GM12878 (cell line): ENCODE measurements around the gene NEK10. TPM values are rescaled to one million over a fixed set of nuclear protein-coding genes. Genes with fewer than 3 reads are reported as not detected.

Source experiments
- ATAC-seq: fragments of 200-7000 bp; cut with Tn5 transposase; 3 replicates; pipeline ENCODE4 v1.9.1; 2020; ENCODE audit warnings: mild to moderate bottlenecking, moderate library complexity
- BruUV-seq: library from RNA; stranded (reverse); fragments of 400-500 nt; replicated peaks from 2 replicates; lab custom pipeline; 2021; lab: Mats Ljungman, UMichigan
- CTCF ChIA-PET: fragments of 300-600 bp; sonication (Branson Sonifier 250); formaldehyde crosslinking; extraction: SDS; loops from one replicate; lab custom pipeline; 2021; ENCODE audit warnings: inconsistent platforms; lab: Yijun Ruan, JAX
- POLR2A ChIA-PET: fragments of 350-600 bp; formaldehyde crosslinking; extraction: SDS; loops from one replicate; lab custom pipeline; 2021; ENCODE audit warnings: inconsistent platforms; lab: Charles Lee
- RAD21 ChIA-PET: fragments of 300-600 bp; sonication (Branson Sonifier 250); formaldehyde crosslinking; loops from one replicate; lab custom pipeline; 2023; ENCODE audit warnings: antibody characterized with exemption; ENCODE audit not compliant: unreplicated experiment; lab: Charles Lee
- SMC1A ChIA-PET: fragments of 300-600 bp; sonication (Branson Sonifier 250); formaldehyde crosslinking; loops from one replicate; lab custom pipeline; 2023; ENCODE audit not compliant: unreplicated experiment, uncharacterized antibody; lab: Charles Lee
- DNase-seq: peaks from one replicate; pipeline ENCODE4 v3.0.0-alpha.2; 2011; ENCODE audit warnings: low read depth, low spot score
- FAIRE-seq: peaks from 3 replicates; lab custom pipeline; 2011; peaks lifted over from hg19 to GRCh38; lab: Jason Lieb, UNC
- H2AFZ ChIP-seq: 2 replicates; pipeline ENCODE4 v1.6.0; 2011; ENCODE audit warnings: low read depth, low read length, control low read depth; ENCODE audit not compliant: control insufficient read depth
- H3K27ac ChIP-seq: 2 replicates; pipeline ENCODE4 v1.5.1; 2011; ENCODE audit warnings: control low read depth; ENCODE audit not compliant: control insufficient read depth, insufficient read depth
- H3K27me3 ChIP-seq, 2 experiments: replicated peaks in 1 of 2; 2 replicates each; pipeline versions ENCODE4 v1.6.0 to v1.6.1; 2011; ENCODE audit warnings: low read length in 1 of 2; ENCODE audit not compliant: control insufficient read depth in 2 of 2, insufficient read depth in 2 of 2
- H3K36me3 ChIP-seq, 2 experiments: 2 replicates each; pipeline ENCODE4 v1.5.1; 2011; ENCODE audit warnings: low read length in 1 of 2; ENCODE audit not compliant: control insufficient read depth in 2 of 2, insufficient read depth in 2 of 2
- H3K4me1 ChIP-seq: 2 replicates; pipeline ENCODE4 v1.6.1; 2011; ENCODE audit warnings: mild to moderate bottlenecking, low read length, moderate library complexity, mixed read lengths; ENCODE audit not compliant: control insufficient read depth, insufficient read depth
- H3K4me2 ChIP-seq: 2 replicates; pipeline ENCODE4 v1.6.0; 2011; ENCODE audit warnings: control low read depth; ENCODE audit not compliant: control insufficient read depth, insufficient read depth
- H3K4me3 ChIP-seq: fragments of 200-600 bp; sonication (generic); 2 replicates; pipeline ENCODE4 v1.5.1; 2016
- H3K79me2 ChIP-seq: 2 replicates; pipeline ENCODE4 v1.6.0; 2011; ENCODE audit warnings: low read length; ENCODE audit not compliant: control insufficient read depth, insufficient read depth
- H3K9ac ChIP-seq: 2 replicates; pipeline ENCODE4 v1.8.0; 2011; ENCODE audit warnings: low read length, control low read depth, mixed read lengths; ENCODE audit not compliant: control insufficient read depth, insufficient read depth
- H3K9me3 ChIP-seq: replicated peaks from 3 replicates; pipeline ENCODE4 v1.5.1; 2011; ENCODE audit warnings: mild to moderate bottlenecking, low read length; ENCODE audit not compliant: control insufficient read depth, insufficient read depth
- H4K20me1 ChIP-seq: 2 replicates; pipeline ENCODE4 v1.6.0; 2011; ENCODE audit not compliant: control insufficient read depth, insufficient read depth
- CEBPB ChIP-seq, 2 experiments: fragments of 150-350 bp in 1 of 2; IDR thresholded peaks; 2 replicates each; pipeline ENCODE4 v1.6.1; 2012 to 2014; ENCODE audit warnings: low read depth in 2 of 2, low read length in 2 of 2, borderline replicate concordance in 1 of 2, inconsistent platforms in 1 of 2
- CUX1 ChIP-seq: IDR thresholded peaks from 2 replicates; pipeline ENCODE4 v1.6.1; 2012; ENCODE audit warnings: improper control_type of control experiment, low read depth, low read length; ENCODE audit not compliant: insufficient replicate concordance
- MAX ChIP-seq: IDR thresholded peaks from 2 replicates; pipeline ENCODE4 v1.6.1; 2012; ENCODE audit warnings: low read depth, low read length, improper control_type of control experiment
- MTA3 ChIP-seq: IDR thresholded peaks from 2 replicates; pipeline ENCODE4 v1.6.1; 2012; ENCODE audit warnings: low read length, inconsistent platforms, borderline replicate concordance
- PAX8 ChIP-seq: fragments of 450-650 bp; IDR thresholded peaks from 2 replicates; pipeline ENCODE4 v1.6.1; 2017; ENCODE audit warnings: mild to moderate bottlenecking, moderate library complexity
- RAD51 ChIP-seq: fragments of 450-650 bp; IDR thresholded peaks from 2 replicates; pipeline ENCODE4 v1.6.1; 2016; ENCODE audit warnings: moderate library complexity, mild to moderate bottlenecking, inconsistent platforms
- RFX5 ChIP-seq: IDR thresholded peaks from 2 replicates; pipeline ENCODE4 v1.6.1; 2011; ENCODE audit warnings: low read depth, low read length, improper control_type of control experiment
- STAT1 ChIP-seq: fragments of 450-650 bp; conservative IDR thresholded peaks from 2 replicates; pipeline ENCODE4 v1.6.1; 2014; ENCODE audit warnings: antibody characterized with exemption, mild to moderate bottlenecking
- SUPT20H ChIP-seq: IDR thresholded peaks from 2 replicates; pipeline ENCODE4 v1.6.1; 2011; ENCODE audit warnings: low read depth, mild to moderate bottlenecking, low read length, moderate library complexity, borderline replicate concordance; ENCODE audit not compliant: control insufficient read depth
- TARDBP ChIP-seq: IDR thresholded peaks from 2 replicates; pipeline ENCODE4 v1.6.1; 2016; ENCODE audit warnings: borderline replicate concordance
- TCF7 ChIP-seq: IDR thresholded peaks from 2 replicates; pipeline ENCODE4 v1.6.1; 2014; ENCODE audit warnings: antibody characterized with exemption, borderline replicate concordance
- WRNIP1 ChIP-seq: IDR thresholded peaks from 2 replicates; pipeline ENCODE4 v1.6.1; 2011; ENCODE audit warnings: low read depth, low read length, improper control_type of control experiment, borderline replicate concordance
- ZBTB4 ChIP-seq: fragments of 450-650 bp; formaldehyde crosslinking; IDR thresholded peaks from 2 replicates; pipeline ENCODE4 v1.4.0; 2022; ENCODE audit warnings: mild to moderate bottlenecking, moderate library complexity
- ZNF622 ChIP-seq: fragments of 450-650 bp; IDR thresholded peaks from 2 replicates; pipeline ENCODE4 v1.6.1; 2017; ENCODE audit warnings: mild to moderate bottlenecking, inconsistent platforms
- WGBS: methylation state at CpG from one replicate; pipeline ENCODE4 v1.1.6; 2016; ENCODE audit warnings: low lambda C conversion rate; ENCODE audit not compliant: insufficient replicate concordance, insufficient coverage; ENCODE audit errors: missing lambda C conversion rate; 5-methylcytosine and 5-hydroxymethylcytosine counted together
- in situ Hi-C: fragments of 300-500 bp; cut with MboI; formaldehyde crosslinking; loops from 9 replicates; pipeline ENCODE4 v1.14.3; 2018; ENCODE audit warnings: mixed read lengths
- intact Hi-C: fragments of 100-400 bp; cut with micrococcal nuclease; formaldehyde crosslinking; loops from one replicate; pipeline ENCODE4 v1.14.2; 2022; ENCODE audit not compliant: unreplicated experiment
- polyA plus RNA-seq, 11 experiments: library from polyadenylated mRNA; depleted of rRNA in 4 of 11; unstranded in 6 of 11; stranded (reverse) in 5 of 11; fragments of >200 nt; fragmentation: Nextera tagmentation in 4 of 11; fragmentation: Illumina TruSeq in 1 of 11; extraction: Ambion mirVana in 4 of 11; extraction: Trizol in 1 of 11; gene quantifications; 1 replicate in 1 of 11; 2 replicates in 10 of 11; pipeline versions ENCODE4 v1.2.1 to v1.2.3, GENCODE V29; 2011 to 2016; ENCODE audit warnings: inconsistent platforms in 2 of 11, missing spikeins in 2 of 11, low read depth in 1 of 11
- total RNA-seq, 4 experiments: library from RNA; depleted of rRNA in 3 of 4; stranded (reverse); fragments of >200 nt in 3 of 4; fragmentation: Illumina TruSeq in 1 of 4; extraction: Trizol in 1 of 4; gene quantifications; 2 replicates each; pipeline versions ENCODE4 v1.2.1 to v1.2.3, GENCODE V29; 2013 to 2021

Gene NEK10
- total and polyA plus RNA-seq, 10 of the 15 experiments (the other 5 are each of a cell fraction or from before 2014, with no cell fraction given) = 0.06 to 0.40 (median 0.16) TPM; not detected in 2

GRCh38 chr3:27319847-27320526 is 49.2 kb downstream of the NEK10 start:
- no TSS peak for BruUV-seq
- H3K27ac ChIP-seq = no peak overlapping the region
- TF ChIP-seq RFX5 (no peak), ZBTB4 (CRISPR knock-in tag) (no peak), WRNIP1 (no peak), ZNF622 (no peak), TCF7 (no peak), STAT1 (no peak), CUX1 (no peak), MAX (no peak), TARDBP (no peak), MTA3 (no peak), PAX8 (no peak), SUPT20H (no peak), CEBPB (IDR thresholded peaks at IDR 0.05; ENCODE audit: borderline replicate concordance in 1 of 2, low read depth in 2 of 2, low read length in 2 of 2) (no peak), RAD51 (no peak)

More at GRCh38 chr3:27319847-27320526, 49.2 kb downstream of the NEK10 start:
- no peak overlapping the region for H3K4me3 ChIP-seq
- H3K36me3 ChIP-seq = no peaks in the 10 kb centered on the region
- RAD21 ChIA-PET = no interaction called here
- no peak for ATAC-seq
- H3K9me3 ChIP-seq = no peaks in the 10 kb centered on the region
- H3K4me2 ChIP-seq = no peak overlapping the region
- POLR2A ChIA-PET = interaction anchor here (0.8 kb wide), 1 partner anchor 21 kb away, joined by 3 read pairs; no protein-coding TSS in a partner anchor
- FAIRE-seq = no peak
- in situ Hi-C loops = loop anchor here (5.0 to 10.0 kb wide), 2 partner anchors 147 to 1015 kb away; no protein-coding TSS in a partner anchor
- no peaks in the 10 kb centered on the region for H3K27me3 ChIP-seq
- H2AFZ ChIP-seq = no peak overlapping the region
- H3K9ac ChIP-seq = no peak overlapping the region
- no peak for DNase-seq
- SMC1A ChIA-PET = interaction anchor here (1.9 kb wide), 1 partner anchor 147 kb away, joined by 8 read pairs; no protein-coding TSS in a partner anchor
- H3K4me1 ChIP-seq = no peaks in the 10 kb centered on the region
- H3K79me2 ChIP-seq = no peaks in the 10 kb centered on the region
- WGBS = 40% methylated on average over 9 of the region's 9 CpGs
- CTCF ChIA-PET = interaction anchor here (0.8 kb wide), 1 partner anchor 361 kb away, joined by 4 read pairs; no protein-coding TSS in a partner anchor
- H4K20me1 ChIP-seq = no peaks in the 10 kb centered on the region
- intact Hi-C loops = no loop called here
